Measurements from ENCODE around the gene DPPA4.

- TF ChIP-seq, protein P1, sequence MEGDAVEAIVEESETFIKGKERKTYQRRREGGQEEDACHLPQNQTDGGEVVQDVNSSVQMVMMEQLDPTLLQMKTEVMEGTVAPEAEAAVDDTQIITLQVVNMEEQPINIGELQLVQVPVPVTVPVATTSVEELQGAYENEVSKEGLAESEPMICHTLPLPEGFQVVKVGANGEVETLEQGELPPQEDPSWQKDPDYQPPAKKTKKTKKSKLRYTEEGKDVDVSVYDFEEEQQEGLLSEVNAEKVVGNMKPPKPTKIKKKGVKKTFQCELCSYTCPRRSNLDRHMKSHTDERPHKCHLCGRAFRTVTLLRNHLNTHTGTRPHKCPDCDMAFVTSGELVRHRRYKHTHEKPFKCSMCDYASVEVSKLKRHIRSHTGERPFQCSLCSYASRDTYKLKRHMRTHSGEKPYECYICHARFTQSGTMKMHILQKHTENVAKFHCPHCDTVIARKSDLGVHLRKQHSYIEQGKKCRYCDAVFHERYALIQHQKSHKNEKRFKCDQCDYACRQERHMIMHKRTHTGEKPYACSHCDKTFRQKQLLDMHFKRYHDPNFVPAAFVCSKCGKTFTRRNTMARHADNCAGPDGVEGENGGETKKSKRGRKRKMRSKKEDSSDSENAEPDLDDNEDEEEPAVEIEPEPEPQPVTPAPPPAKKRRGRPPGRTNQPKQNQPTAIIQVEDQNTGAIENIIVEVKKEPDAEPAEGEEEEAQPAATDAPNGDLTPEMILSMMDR (IDR thresholded peaks at IDR 0.05) = no peak
- no peak for TF ChIP-seq ZFX (IDR thresholded peaks at IDR 0.05; ENCODE audit: borderline replicate concordance)
Observed at GRCh38 chr3:109351231-109351630, 13.9 kb upstream of the DPPA4 start.

Measured in 22Rv1 (cell line).